AG09309 (cell line): Measurements from ENCODE around the gene CNDP1.
A peak's percentile ranks its signal among the peaks of the same experiment; 100 is the strongest.

Experiments used
- DNase-seq: peaks from one replicate; pipeline ENCODE4 v3.0.0-alpha.2; 2010; ENCODE audit warnings: low read depth
- H3K4me3 ChIP-seq: 2 replicates; pipeline ENCODE4 v1.5.1; 2011; ENCODE audit warnings: mild to moderate bottlenecking, low read depth, low read length, moderate library complexity; ENCODE audit not compliant: control insufficient read depth
- TF ChIP-seq, protein P1 (sequence below): IDR thresholded peaks from 2 replicates; pipeline ENCODE4 v1.5.1; 2011; ENCODE audit warnings: mild to moderate bottlenecking, low read depth, low read length, inconsistent platforms; ENCODE audit not compliant: insufficient read depth, control insufficient read depth; ENCODE audit errors: missing control alignments

CNDP1 gene

DNA sequence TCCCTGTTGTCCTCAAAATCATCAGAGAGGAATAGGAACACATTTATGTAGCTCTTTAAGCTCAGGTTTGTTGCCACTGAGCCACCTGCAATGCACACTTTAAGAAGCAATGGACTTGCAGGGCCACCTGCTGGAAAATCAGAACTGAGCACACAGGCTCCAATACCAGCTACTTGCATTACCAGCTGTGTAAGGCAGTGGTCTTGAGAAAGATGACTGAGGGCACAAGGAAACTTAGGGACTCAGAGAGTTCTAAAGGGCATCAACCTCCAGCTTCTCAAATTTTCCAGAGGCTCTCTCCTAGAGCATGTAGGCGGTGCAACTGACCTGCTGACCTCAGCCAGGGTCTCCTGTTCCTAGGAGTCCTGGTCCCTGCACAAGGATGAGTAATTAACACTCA is 40.6 kb upstream of the CNDP1 start:
- TF ChIP-seq, protein P1, sequence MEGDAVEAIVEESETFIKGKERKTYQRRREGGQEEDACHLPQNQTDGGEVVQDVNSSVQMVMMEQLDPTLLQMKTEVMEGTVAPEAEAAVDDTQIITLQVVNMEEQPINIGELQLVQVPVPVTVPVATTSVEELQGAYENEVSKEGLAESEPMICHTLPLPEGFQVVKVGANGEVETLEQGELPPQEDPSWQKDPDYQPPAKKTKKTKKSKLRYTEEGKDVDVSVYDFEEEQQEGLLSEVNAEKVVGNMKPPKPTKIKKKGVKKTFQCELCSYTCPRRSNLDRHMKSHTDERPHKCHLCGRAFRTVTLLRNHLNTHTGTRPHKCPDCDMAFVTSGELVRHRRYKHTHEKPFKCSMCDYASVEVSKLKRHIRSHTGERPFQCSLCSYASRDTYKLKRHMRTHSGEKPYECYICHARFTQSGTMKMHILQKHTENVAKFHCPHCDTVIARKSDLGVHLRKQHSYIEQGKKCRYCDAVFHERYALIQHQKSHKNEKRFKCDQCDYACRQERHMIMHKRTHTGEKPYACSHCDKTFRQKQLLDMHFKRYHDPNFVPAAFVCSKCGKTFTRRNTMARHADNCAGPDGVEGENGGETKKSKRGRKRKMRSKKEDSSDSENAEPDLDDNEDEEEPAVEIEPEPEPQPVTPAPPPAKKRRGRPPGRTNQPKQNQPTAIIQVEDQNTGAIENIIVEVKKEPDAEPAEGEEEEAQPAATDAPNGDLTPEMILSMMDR, result peak; percentile 60
- no peak for DNase-seq
- no peak overlapping the region for H3K4me3 ChIP-seq

GRCh38 chr18:74494514-74494913 is 39.8 kb upstream of the CNDP1 start:
- TF ChIP-seq, protein P1, result no peak
- DNase-seq, result no peak

GRCh38 chr18:74495581-74496507 is 38.5 kb upstream of the CNDP1 start, which contains the start of gene CNDP2:
Gene CNDP2, plus strand, starts transcription at chr18:74496363. Its CDS starts 3,611 bp downstream, at chr18:74499974.
- TF ChIP-seq, protein P1, result no peak
- peak within 1 kb of the TSS; percentile 81 for H3K4me3 ChIP-seq
- peak; percentile 91 for DNase-seq

More at GRCh38 chr18:74494514-74494913, 39.8 kb upstream of the CNDP1 start:
- no peak overlapping the region for H3K4me3 ChIP-seq

DNA sequence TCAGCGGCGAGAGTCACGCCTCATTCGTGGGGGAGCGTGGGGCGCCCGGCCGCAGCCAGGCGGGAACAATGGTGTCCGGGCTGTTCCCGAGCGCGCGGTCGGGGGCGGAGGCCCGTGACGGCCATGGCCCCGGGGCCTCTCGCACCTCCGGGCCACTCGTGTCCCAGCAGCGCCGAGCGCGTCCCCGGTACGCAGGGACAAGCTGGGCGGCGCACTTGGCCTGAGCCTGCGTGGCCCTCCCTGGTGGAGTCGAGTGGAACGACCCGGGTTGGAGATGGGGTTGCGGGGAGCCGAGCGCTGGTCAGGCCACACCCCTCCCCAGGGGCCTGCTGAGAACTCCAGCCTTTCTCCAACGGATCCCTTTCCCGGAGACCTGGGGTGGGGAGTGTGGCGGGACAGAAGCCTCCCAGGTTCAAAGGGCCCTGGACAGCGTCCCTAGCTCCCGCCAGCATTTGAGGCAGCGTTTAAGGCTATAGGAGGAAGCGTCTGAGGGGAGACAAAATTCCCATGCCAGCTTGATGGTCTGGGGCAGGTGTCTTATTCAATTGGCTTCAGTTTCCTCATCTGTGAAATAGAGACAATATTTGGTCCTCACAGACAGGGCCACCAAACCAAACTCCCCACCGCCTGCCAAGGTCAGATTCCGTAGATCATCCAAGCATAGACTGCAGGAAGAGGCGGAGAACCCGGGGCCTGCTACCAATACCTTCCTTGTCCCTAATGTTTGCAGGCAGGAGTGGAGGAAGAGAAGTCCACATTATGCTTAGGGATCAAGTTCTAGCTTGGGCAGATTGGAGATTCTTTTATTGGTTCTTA is 37.6 kb upstream of the CNDP1 start:
- TF ChIP-seq, protein P1, result peak; percentile 14
- DNase-seq, result no peak
- H3K4me3 ChIP-seq, result peak overlapping the region; percentile 81

DNA sequence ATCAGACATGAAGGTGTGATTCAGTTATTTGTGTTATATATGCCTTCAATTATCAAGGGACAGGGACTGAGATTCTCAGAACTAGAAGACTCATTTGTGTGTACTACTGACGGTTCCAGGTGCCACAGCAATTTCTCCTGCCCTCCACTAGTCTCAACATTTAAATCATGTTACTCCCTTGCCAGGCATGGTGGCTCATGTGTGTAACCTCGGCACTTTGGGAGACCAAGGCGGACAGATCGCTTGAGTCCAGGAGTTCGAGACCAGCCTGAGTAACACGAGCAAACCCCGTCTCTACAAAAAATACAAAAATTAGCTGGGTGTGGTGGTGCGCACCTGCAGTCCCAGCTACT is 37.0 kb upstream of the CNDP1 start:
- TF ChIP-seq, protein P1, result no peak
- DNase-seq, result no peak
- H3K4me3 ChIP-seq, result peak overlapping the region; percentile 81; the same call in 1 of the 2 replicates

DNA sequence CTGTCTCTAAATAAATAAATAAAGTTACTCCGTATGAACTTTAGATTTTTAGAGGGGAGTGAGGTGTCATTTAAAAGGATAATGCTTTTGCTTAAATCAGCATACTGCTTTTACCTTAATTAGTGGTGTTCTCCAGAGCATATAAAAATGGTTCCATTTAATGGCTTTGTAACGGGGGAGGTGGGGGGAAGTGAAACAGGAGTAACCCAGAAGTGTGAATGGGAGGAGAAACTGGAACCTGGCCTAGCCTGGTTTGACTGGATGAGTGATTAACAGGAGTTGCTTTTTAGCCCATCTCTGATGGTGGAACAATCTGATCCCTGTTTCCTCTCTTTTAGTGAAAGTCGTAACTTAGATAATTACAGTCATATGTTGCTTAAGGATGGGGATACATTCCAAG is 36.5 kb upstream of the CNDP1 start:
- TF ChIP-seq, protein P1, result no peak
- no peak overlapping the region for H3K4me3 ChIP-seq
- DNase-seq, result no peak
